Left lung (tissue), 10 donors: ENCODE data around the gene RPRM. TPM values are rescaled to one million over a fixed set of nuclear protein-coding genes. Genes with fewer than 3 reads are reported as not detected.
"Not testable (repeated sequence)": the region's sequence is repeated elsewhere in the genome, so short reads cannot be mapped to it uniquely, and the experiment has no call there.

Source experiments
- ATAC-seq: fragments of 200-7000 bp; cut with Tn5 transposase; one replicate; pipeline ENCODE4 v1.9.1; 2020; ENCODE audit warnings: moderate library complexity
- DNase-seq, 4 donors: peaks; one replicate each; pipeline ENCODE4 v3.0.0-alpha.2; 2013 to 2020
- H3K27ac ChIP-seq, 2 donors: fragments of 200-600 bp; sonication (generic) in 1 of 2; one replicate each; pipeline versions ENCODE4 v1.5.0 to v1.8.0; 2020 to 2021
- H3K27me3 ChIP-seq, 2 donors: fragments of 200-600 bp; sonication (generic) in 1 of 2; one replicate each; pipeline versions ENCODE4 v1.5.0 to v1.8.0; 2020 to 2021
- H3K36me3 ChIP-seq, 2 donors: fragments of 200-600 bp; sonication (generic) in 1 of 2; one replicate each; pipeline versions ENCODE4 v1.5.0 to v1.8.0; 2020 to 2021
- H3K4me1 ChIP-seq, 2 donors: fragments of 200-600 bp; one replicate each; pipeline ENCODE4 v1.8.0; 2021
- H3K4me3 ChIP-seq, 2 donors: fragments of 200-600 bp; sonication (generic) in 1 of 2; one replicate each; pipeline versions ENCODE4 v1.5.0 to v1.8.0; 2020 to 2021; ENCODE audit warnings: mild to moderate bottlenecking in 1 of 2
- H3K9me3 ChIP-seq, 2 donors: fragments of 200-600 bp; sonication (generic) in 1 of 2; one replicate each; pipeline versions ENCODE4 v1.5.0 to v1.8.0; 2020 to 2021
- intact Hi-C, 2 donors: fragments of 100-400 bp; cut with DNase I; formaldehyde crosslinking; loops; one replicate each; pipeline versions ENCODE4 v1.11.2 to v1.14.2; 2022
- polyA plus RNA-seq, 6 donors: library from polyadenylated mRNA; unstranded; fragments of 120-200 nt; gene quantifications; one replicate each; pipeline ENCODE4 v1.2.1, GENCODE V29; 2013; ENCODE audit not compliant: insufficient read length in 6 of 6
- total RNA-seq, 2 donors: library from RNA; stranded (reverse); fragmentation: NEBNext Ultra II Directional; extraction: Animal tissue kit (Norgen Biotek cat#: 25700); gene quantifications; one replicate each; pipeline ENCODE4 v1.2.1, GENCODE V29; 2021
- TF ChIP-seq, protein P1 (sequence below), 2 donors: fragments of 200-600 bp; sonication (generic) in 1 of 2; IDR thresholded peaks; one replicate each; pipeline versions ENCODE4 v1.5.0 to v1.8.0; 2021; ENCODE audit warnings: antibody characterized with exemption in 2 of 2
- donor health status: DM: no; HTN: yes; CAD: no.
- donor health status: DM: no; HTN: no; CAD: no.

Gene RPRM
- total and polyA plus RNA-seq, 8 donors: 0.50 to 1.9 (median 0.82) TPM; not detected in 1

DNA sequence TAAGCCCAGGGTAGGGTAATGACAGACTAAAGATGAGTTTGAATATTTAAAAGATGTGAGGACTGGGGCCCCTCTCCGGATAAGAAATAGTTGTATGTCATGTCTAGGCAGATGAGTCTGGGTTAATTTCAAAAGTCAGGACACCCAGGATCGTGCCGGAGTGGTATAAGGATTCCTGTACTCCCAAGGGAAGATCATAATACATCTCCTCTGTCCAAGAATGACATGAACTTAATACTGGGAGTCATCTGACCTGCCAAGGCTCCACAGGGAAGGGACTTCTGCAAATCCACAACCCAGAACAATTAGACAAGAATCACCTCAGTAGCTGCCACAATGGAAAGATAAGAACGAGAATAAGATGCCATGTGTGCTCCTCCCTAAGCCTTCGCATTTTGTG, 17.1 kb downstream of the RPRM start:
- Histone ChIP-seq H3K36me3 (no peaks in the 10 kb centered on the region), H3K4me3 (no peak overlapping the region), H3K27ac (no peak overlapping the region), H3K27me3 (no peaks in the 10 kb centered on the region), H3K9me3 (no peaks in the 10 kb centered on the region), H3K4me1 (no peaks in the 10 kb centered on the region)
- intact Hi-C loops: no loop called here
- no peak for DNase-seq
- TF ChIP-seq, protein P1, sequence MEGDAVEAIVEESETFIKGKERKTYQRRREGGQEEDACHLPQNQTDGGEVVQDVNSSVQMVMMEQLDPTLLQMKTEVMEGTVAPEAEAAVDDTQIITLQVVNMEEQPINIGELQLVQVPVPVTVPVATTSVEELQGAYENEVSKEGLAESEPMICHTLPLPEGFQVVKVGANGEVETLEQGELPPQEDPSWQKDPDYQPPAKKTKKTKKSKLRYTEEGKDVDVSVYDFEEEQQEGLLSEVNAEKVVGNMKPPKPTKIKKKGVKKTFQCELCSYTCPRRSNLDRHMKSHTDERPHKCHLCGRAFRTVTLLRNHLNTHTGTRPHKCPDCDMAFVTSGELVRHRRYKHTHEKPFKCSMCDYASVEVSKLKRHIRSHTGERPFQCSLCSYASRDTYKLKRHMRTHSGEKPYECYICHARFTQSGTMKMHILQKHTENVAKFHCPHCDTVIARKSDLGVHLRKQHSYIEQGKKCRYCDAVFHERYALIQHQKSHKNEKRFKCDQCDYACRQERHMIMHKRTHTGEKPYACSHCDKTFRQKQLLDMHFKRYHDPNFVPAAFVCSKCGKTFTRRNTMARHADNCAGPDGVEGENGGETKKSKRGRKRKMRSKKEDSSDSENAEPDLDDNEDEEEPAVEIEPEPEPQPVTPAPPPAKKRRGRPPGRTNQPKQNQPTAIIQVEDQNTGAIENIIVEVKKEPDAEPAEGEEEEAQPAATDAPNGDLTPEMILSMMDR (IDR thresholded peaks at IDR 0.05): no peak
- no peak for ATAC-seq

DNA sequence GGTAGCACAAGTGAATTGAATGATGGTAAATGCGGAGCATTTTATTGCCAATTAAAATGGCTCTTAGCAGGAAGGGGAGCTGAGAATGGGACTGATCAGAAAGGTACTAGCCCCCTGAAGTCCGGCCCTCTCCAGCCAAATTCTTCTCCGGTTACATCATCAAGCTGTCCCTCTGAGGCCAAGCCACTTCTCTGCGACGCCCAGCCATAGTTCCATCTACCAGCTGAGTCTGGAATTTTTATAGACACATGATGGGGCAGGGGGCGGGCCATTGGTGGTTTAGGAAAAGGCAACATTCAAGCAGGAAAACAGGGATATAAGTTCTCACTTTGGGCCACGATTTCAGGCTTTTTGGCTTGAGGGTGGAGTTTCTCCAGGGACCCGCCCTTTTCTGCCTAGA, 22.7 kb downstream of the RPRM start:
- DNase-seq (no peak), ATAC-seq (no peak)
- intact Hi-C loops: no loop called here

DNA sequence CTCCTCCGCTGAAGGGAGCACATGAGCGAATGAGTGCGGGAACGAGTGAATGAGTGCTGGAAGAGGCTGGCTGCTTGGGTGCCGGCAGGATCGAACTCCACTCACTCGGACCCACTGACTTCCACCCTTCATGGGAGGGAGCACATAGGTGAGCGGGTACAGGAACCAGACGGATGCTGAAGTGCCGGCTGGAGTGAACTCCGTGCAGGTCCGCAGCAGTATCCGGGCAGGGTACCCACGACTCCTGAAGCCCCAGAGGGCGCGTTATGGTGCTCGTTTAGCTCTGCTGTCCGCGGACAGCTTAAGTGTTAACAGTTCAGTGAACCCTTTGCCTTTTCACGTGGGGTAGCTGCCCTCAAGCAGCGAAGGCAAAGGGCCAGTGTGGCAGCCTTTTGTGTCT, 23.2 kb downstream of the RPRM start:
- DNase-seq (no peak), ATAC-seq (no peak)
- H3K27ac ChIP-seq: no peak overlapping the region
- no peaks in the 10 kb centered on the region for H3K4me1 ChIP-seq
- no peak overlapping the region for H3K4me3 ChIP-seq
- no peaks in the 10 kb centered on the region for H3K36me3 ChIP-seq
- intact Hi-C loops: no loop called here
- TF ChIP-seq, protein P1 (IDR thresholded peaks at IDR 0.05): no peak
- no peaks in the 10 kb centered on the region for H3K9me3 ChIP-seq
- H3K27me3 ChIP-seq: no peaks in the 10 kb centered on the region

More for the DNA sequence above, 22.7 kb downstream of the RPRM start:
- no peaks in the 10 kb centered on the region for H3K9me3 ChIP-seq
- TF ChIP-seq, protein P1 (IDR thresholded peaks at IDR 0.05): no peak
- H3K27ac ChIP-seq: no peak overlapping the region
- no peak overlapping the region for H3K4me3 ChIP-seq
- H3K27me3 ChIP-seq: no peaks in the 10 kb centered on the region
- H3K4me1 ChIP-seq: no peaks in the 10 kb centered on the region
- no peaks in the 10 kb centered on the region for H3K36me3 ChIP-seq

DNA sequence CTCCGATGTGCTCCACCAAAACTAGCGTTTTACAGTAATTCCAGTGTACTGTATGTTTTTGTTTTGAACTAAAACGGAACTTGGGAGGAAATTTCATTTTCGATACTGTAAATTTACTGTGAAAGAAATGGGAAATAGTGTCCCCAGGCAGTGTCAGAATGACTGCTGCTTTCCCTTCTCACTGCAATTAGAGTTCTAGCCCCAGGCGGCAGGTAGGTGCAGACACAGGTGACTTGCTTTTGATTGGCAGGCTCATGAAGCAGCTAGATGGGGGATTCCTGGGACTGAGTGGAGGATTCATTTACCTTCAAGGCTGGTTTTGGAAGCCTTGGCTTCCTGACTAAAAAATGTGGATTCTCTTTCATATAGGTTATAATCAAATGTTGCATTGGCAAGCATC, 27.0 kb downstream of the RPRM start:
- DNase-seq: no peak

DNA sequence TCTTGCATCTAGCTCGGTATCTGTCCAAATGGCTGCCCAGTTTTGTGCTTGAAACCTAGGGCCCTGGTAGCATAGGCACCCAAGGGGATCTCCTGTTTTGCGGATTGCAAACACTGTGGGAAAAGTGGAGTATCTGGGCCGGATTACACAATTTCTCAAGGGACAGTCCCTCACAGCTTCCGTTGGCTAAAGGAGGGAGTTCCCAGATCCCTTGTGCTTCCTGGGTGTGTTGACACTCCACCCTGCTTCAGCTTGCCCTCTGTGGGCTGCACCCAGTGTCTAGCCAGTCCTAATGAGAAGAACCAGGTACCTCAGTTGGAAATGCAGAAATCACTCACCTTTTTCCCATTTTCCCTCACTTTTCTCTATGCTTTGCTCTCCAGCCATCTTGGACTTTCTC, 35.5 kb downstream of the RPRM start:
- TF ChIP-seq, protein P1 (IDR thresholded peaks at IDR 0.05): no peak
- intact Hi-C loops: no loop called here
- no peaks in the 10 kb centered on the region for H3K27me3 ChIP-seq
- H3K4me1 ChIP-seq: no peaks in the 10 kb centered on the region
- no peaks in the 10 kb centered on the region for H3K36me3 ChIP-seq
- no peak overlapping the region for H3K27ac ChIP-seq
- ATAC-seq: no peak
- H3K4me3 ChIP-seq: no peak overlapping the region
- DNase-seq: no peak
- peaks cover 0 to 14% of the 10 kb centered on the region in 2 donors for H3K9me3 ChIP-seq

More for the DNA sequence above, 27.0 kb downstream of the RPRM start:
- Histone ChIP-seq H3K27ac (no peak overlapping the region), H3K27me3 (no peaks in the 10 kb centered on the region), H3K9me3 (no peaks in the 10 kb centered on the region), H3K4me3 (no peak overlapping the region), H3K36me3 (no peaks in the 10 kb centered on the region), H3K4me1 (no peaks in the 10 kb centered on the region)
- TF ChIP-seq, protein P1 (IDR thresholded peaks at IDR 0.05): no peak
- intact Hi-C loops: no loop called here
- ATAC-seq: no peak

DNA sequence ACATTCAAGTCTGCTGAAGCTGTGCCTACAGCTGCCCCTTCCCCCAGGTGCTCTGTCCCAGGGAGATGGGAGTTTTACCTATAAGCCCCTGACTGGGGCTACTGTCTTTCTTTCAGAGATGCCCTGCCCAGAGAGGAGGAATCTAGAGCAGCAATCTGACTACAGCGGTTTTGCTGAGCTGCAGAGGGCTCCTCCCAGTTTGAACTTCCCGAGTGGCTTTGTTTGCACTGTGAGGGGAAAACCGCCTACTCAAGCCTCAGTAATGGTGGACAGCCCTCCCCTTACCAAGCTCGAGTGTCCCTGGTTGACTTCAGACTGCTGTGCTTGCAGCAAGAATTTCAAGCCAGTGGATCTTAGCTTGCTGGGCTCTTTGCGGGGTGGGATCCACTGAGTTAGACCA, 35.9 kb downstream of the RPRM start:
- H3K4me3 ChIP-seq, intact Hi-C loops: not testable (repeated sequence)

DNA sequence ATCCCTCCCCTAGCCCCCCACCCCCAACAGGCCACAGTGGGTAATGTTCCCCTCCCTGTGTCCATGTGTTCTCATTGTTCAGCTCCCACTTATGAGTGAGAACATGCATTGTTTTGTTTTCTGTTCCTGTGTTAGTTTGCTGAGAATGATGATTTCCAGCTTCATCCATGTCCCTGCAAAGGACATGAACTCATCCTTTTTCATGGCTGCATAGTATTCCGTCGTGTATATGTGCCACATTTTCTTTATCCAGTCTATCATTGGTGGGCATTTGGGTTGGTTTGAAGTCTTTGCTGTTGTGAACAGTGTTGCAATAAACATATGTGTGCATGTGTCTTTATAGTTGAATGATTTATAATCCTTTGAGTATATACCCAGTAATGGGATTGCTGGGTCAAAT, 38.5 kb downstream of the RPRM start:
- H3K27ac ChIP-seq, H3K36me3 ChIP-seq, H3K27me3 ChIP-seq, intact Hi-C loops, ATAC-seq, H3K4me3 ChIP-seq, H3K4me1 ChIP-seq, DNase-seq: not testable (repeated sequence)
- H3K9me3 ChIP-seq: peaks cover 0 to 14% of the 10 kb centered on the region in 2 donors

More for the DNA sequence above, 35.9 kb downstream of the RPRM start:
- H3K4me1 ChIP-seq, H3K27me3 ChIP-seq, H3K27ac ChIP-seq, ATAC-seq, DNase-seq, H3K36me3 ChIP-seq: not testable (repeated sequence)
- H3K9me3 ChIP-seq: peaks cover 0 to 14% of the 10 kb centered on the region in 2 donors
